Measurements from ENCODE around the gene ZNF512B.

ZNF512B gene

GRCh38 chr20:63947638-63948456 is 21.9 kb downstream of the ZNF512B start:
- no peak for DNase-seq

GRCh38 chr20:63946986-63947637 is 22.6 kb downstream of the ZNF512B start:
- DNase-seq: no peak

DNA sequence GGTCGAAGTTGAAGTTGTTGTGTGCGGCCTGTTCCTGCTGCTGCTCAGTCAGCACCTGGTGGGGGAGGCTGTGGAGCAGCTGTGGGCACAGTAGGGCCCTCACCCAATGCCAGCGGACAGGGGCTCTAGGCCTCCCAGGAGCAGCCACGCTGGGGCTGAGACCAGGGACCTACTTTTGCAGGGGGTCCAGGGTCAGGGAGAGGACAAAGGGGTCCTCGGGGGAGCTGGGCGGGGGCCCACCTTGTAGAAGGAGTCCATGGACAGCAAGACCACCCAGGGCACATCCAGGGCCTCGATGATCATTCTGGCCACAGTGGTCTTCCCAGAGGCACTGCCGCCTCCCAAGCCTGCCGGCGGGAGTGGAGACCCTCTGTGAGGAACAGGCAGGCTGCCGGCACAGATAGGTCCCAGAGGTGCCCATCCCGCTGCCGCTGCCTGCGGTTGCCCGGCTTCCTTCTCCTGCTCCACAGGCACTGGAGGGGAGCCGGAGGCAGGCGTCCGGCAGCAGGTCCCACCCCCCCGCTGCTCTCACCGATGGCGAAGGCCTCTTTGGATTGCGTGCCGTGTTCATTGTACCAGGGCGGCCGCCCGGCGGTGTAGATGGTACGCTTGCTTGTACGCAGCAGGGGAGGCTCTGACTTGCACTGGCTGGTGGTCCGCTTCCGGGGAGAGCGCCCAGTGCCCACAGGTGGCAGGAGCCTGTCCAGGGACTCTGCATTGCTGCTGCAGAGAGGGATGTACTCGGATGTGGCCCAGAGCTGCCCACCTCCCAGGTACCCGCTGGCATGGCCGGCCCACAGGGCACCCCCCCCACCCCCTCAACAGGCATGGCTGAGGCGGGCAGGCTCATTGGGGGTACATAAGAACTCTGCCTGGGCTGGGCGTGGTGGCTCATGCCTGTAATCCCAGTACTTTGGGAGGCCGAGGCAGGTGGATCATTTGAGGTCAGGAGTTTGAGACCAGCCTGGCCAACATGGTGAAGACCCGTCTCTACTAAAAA is 23.5 kb downstream of the ZNF512B start:
- no peak for DNase-seq

GRCh38 chr20:63945031-63945658 is 24.6 kb downstream of the ZNF512B start:
- no peak for DNase-seq

DNA sequence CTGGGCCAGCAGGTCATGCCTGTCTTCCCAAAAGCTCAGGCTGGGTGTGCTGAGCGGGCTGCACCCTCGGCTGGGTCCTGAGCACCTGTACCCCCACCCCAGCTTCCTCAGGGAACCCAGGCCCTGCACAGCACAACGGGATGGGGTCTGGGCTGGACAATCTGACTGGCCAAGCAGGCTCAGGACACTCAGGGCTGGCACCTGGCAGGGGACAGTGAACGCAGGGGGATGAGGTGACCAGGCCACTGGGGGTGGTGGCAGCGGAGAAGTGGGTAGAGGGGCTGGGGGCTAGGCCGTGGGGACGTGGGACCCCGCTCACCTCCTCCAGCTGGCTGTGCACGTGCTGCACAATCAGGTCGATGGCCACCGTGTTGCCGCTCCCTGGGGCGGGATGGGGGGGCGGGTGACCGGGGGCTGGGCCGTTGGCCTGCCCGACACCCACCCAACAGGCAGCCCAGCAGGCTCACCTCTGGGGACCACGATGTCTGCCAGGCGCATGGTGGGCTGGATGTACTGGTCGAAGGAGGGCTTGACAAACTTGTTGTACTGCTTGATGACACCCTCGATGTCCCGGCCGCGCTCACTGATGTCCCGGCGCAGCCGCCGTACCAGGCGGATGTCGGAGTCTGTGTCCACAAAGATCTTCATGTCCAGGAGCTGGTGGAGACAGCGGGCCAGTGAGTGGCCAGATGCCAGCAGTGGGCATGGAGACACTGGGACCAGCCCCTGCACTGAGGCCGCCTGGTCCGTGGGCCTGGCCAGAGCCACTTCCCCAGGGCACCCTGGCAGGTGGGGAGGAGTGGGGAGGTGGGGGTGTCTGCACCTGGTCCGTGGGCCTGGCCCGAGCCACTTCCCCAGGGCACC is 25.4 kb downstream of the ZNF512B start:
- no peak for DNase-seq

GRCh38 chr20:63943808-63944077 is 26.0 kb downstream of the ZNF512B start:
- no peak for DNase-seq

DNA sequence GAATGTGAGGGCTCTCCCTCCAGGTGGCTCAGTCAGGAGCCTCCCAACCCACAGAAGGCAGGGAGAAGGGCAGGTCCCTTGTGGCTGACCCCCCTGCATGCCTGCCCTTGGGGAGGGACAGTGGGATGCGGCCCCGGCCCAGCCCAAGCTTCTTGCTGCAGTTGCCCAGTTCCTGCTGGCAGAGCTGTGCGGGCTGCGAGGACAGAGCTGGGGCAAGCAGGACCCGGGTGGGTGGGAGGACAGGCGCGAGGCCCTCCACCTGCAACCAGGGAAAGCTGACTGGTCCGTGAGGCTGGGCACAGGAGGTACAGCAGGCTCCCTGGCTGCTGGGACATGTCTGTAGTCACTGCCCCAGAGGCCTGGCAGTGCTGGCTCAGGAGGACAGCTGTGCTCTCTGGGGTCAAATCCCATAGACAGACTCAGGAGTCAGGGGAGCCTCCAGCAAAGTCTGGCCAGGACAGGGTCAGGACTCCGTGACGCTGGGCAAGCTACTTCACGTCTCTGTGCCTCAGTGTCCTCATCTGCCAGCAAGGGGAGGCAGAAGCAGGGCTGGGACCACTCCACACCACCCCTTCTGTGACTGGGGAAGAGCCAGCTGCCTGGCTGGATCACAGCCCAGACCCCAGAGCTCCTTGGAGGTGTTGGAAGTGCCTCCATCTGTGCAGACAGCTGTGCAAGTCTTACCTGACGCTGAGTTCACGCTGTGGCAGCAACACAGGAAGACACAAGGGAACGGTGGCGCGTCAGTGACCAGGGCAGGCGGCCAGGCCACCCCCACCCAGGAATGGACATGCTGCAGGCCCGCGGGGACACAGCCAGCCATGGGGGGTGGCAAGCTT is 26.5 kb downstream of the ZNF512B start:
- no peak for DNase-seq

- DNase-seq: peak; percentile 33
Measured at GRCh38 chr20:63942250-63942951, 27.3 kb downstream of the ZNF512B start.

DNA sequence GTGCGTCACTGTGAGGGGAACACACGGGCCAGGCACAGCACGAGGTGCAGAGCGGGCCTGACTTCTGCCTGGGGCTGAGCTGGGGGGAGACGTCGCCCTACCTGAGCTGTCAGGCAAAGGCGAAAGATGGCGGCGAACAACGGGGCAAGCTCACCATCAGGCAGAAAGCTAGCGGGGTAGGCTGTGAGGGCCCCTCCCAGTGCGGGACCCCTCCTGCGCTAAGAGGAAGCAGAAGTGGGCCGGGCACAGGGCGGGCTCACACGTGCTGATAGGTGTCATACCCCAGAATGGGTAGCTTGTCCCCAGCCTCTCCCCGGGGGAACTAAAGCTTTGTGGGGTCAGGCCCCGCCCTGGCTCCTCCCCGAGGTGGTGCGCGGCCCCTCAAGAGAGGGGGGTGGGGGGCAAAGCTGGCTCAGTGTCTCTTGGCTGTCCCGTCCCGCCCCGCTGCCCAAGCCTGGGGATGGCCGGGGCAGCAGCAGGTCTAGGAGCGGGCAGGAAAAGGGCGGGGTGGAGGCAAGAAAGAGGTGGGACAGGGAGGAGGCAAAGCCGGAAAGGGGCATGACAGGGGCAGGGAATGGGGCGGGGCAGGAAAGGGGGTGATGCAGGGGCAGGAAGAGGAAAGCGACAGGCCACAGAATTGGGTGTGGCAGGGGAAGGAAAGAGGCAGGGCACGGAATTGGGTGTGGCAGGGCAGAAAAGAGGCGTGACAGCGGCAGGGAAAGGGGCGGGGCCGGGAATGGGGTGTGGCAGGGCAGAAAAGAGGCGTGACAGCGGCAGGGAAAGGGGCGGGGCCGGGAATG is 28.2 kb downstream of the ZNF512B start:
- DNase-seq: peak; percentile 22

DNA sequence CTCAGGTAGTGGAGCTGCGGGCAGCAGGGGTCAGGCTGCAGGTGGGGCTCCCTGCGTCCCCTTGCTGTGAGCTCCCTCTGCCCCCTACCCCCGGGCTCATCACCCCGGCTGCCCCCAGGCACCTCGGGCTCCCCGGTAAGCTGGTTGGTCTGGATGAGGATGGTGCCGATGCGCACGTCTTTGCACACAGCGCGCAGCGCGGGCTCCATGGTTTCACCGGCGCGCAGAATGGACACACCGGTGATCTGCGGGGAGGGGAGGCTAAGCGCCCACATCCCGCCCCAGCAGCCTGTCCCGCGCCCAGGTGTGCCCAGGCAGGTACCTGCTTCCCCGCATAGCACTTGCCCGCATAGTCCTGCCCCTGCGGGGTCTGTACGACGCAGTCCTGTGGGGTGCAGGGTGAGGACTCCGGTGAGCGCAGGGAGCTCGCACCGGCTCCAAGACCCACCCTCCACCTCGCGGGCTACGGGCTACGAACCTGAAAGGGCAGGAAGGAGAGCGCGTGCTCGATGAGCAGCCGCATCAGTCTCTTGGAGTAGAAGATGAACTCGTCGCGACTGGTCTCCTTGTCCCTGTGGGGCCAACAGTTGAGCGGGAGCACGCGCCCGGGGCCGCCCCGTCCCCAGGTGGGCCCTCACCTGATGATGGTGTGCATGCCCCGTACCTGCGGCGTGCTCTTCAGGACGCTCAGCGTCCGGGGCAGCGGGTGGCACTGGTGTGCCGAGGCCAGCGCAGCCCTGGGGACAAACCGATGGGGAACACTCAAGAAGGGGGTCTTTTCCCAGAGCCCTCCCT is 29.1 kb downstream of the ZNF512B start:
- DNase-seq: no peak

- DNase-seq: no peak
Measured at GRCh38 chr20:63940071-63940471, 29.7 kb downstream of the ZNF512B start.

GRCh38 chr20:63939061-63939935 is 30.4 kb downstream of the ZNF512B start:
- no peak for DNase-seq

DNA sequence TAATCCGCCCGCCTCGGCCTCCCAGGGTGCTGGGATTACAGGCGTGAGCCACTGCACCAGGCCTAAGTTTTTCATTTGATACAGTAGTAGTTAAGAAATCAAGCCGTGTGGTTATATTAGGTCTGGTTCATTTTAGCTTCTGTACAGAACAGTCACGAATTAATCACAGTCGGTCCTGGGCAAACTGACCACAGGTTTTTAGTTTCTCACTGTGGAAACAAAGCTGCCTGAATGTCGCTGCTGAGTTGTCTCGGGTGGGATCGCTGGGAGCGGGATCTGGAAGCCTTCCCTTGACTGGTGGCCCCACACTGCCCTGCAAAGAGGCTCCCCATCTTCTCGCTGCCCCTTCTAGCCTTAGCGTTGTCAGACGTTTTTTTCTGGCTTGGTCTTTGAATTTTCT is 32.1 kb downstream of the ZNF512B start:
- no peak for DNase-seq

- DNase-seq: no peak
Measured at GRCh38 chr20:63935447-63935846, 34.3 kb downstream of the ZNF512B start.

DNA sequence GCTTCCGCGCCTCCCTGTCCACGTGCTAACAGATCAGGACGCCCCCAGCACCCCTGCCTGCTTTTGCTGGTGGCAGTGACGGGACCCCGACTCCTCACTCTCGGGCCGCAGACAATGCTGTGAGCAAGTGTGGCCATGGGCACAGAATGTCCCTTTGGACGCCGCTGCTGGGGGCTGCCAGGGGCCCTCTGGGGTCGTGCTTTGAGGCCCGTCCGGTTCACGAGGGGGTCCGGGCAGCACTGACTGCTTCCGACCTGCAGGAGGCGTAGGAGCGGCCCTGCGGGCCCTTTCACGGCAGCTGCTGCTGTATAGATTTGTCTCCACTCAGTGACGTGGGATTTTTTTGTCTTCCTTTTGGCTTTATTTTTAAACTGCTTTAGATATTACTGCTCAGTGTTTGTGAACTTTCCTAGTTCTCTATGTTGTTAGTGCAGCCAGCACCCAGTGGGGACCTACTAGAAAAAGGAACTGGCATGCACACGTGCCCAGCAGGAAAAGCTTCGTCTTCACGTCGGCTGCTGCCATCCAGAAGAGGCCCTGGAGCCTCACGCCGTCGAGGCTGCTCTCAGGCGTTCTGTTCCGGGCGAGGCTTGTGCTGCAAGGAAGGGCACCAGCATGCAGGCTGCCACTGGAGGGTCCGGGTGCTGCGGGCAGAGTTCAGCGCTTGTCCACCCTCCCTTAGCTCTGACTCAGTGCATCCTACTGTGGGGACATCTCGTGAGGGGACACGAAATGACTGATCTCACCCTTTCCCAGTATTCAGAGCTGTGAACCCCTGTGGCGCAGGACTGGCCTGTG is 35.3 kb downstream of the ZNF512B start:
- DNase-seq: no peak

GRCh38 chr20:63933646-63934045 is 36.1 kb downstream of the ZNF512B start:
- no peak for DNase-seq

All from fibroblast of skin of scalp (primary cell).